ENCODE measurements around the gene FNIP2. TPM values are rescaled to one million over a fixed set of nuclear protein-coding genes. Genes with fewer than 3 reads are reported as not detected.
"Not testable (repeated sequence)": the region's sequence is repeated elsewhere in the genome, so short reads cannot be mapped to it uniquely, and the experiment has no call there.

The FNIP2 gene
- total RNA-seq, 1 experiment from 2014 or later = 5.9 TPM

- Histone ChIP-seq H3K36me3 (replicated peaks; ENCODE audit: control insufficient read depth, insufficient read depth, low read length) (peaks cover under 1% of the 10 kb centered on the region; the same call in 1 of the 2 replicates), H3K27me3 (ENCODE audit: control insufficient read depth, insufficient read depth, low read length) (no peaks in the 10 kb centered on the region), H3K4me3 (ENCODE audit: insufficient read depth, low read depth, low read length) (no peak overlapping the region)
- DNase-seq = no peak
These were observed 94.5 kb downstream of the FNIP2 start for GRCh38 chr4:158863296-158863695.

- DNase-seq = no peak
- no peaks in the 10 kb centered on the region for H3K27me3 ChIP-seq (ENCODE audit: control insufficient read depth, insufficient read depth, low read length)
These were observed 96.8 kb downstream of the FNIP2 start for GRCh38 chr4:158865520-158866177.

GRCh38 chr4:158869001-158869400, 100.2 kb downstream of the FNIP2 start:
- Histone ChIP-seq H3K4me3 (ENCODE audit: insufficient read depth, low read depth, low read length) (no peak overlapping the region), H3K27me3 (ENCODE audit: control insufficient read depth, insufficient read depth, low read length) (no peaks in the 10 kb centered on the region), H3K36me3 (replicated peaks; ENCODE audit: control insufficient read depth, insufficient read depth, low read length) (peaks cover 3% of the 10 kb centered on the region; the same call in 1 of the 2 replicates)
- DNase-seq = no peak

More at GRCh38 chr4:158865520-158866177, 96.8 kb downstream of the FNIP2 start:
- Histone ChIP-seq H3K36me3 (replicated peaks; ENCODE audit: control insufficient read depth, insufficient read depth, low read length) (peaks cover 3% of the 10 kb centered on the region; the same call in 1 of the 2 replicates), H3K4me3 (ENCODE audit: insufficient read depth, low read depth, low read length) (no peak overlapping the region)

- Histone ChIP-seq H3K36me3 (replicated peaks; ENCODE audit: control insufficient read depth, insufficient read depth, low read length) (peaks cover 3% of the 10 kb centered on the region; the same call in 1 of the 2 replicates), H3K4me3 (ENCODE audit: insufficient read depth, low read depth, low read length) (no peak overlapping the region), H3K27me3 (ENCODE audit: control insufficient read depth, insufficient read depth, low read length) (no peaks in the 10 kb centered on the region)
- DNase-seq = no peak
These were observed 100.9 kb downstream of the FNIP2 start for GRCh38 chr4:158869761-158870160.

- H3K27me3 ChIP-seq (ENCODE audit: control insufficient read depth, insufficient read depth, low read length) = no peaks in the 10 kb centered on the region
- DNase-seq = no peak
- peaks cover 3% of the 10 kb centered on the region; the same call in 1 of the 2 replicates for H3K36me3 ChIP-seq (replicated peaks; ENCODE audit: control insufficient read depth, insufficient read depth, low read length)
- no peak overlapping the region for H3K4me3 ChIP-seq (ENCODE audit: insufficient read depth, low read depth, low read length)
These were observed 101.4 kb downstream of the FNIP2 start for GRCh38 chr4:158870282-158870625.

- peaks cover 3% of the 10 kb centered on the region; the same call in 1 of the 2 replicates for H3K36me3 ChIP-seq (replicated peaks; ENCODE audit: control insufficient read depth, insufficient read depth, low read length)
- H3K27me3 ChIP-seq (ENCODE audit: control insufficient read depth, insufficient read depth, low read length) = no peaks in the 10 kb centered on the region
- H3K4me3 ChIP-seq (ENCODE audit: insufficient read depth, low read depth, low read length) = no peak overlapping the region
- DNase-seq = peak; percentile 74
These were observed 102.0 kb downstream of the FNIP2 start for GRCh38 chr4:158870626-158871334.

GRCh38 chr4:158871335-158871724, 102.5 kb downstream of the FNIP2 start:
- DNase-seq = no peak
- Histone ChIP-seq H3K4me3 (ENCODE audit: insufficient read depth, low read depth, low read length) (no peak overlapping the region), H3K27me3 (ENCODE audit: control insufficient read depth, insufficient read depth, low read length) (no peaks in the 10 kb centered on the region), H3K36me3 (replicated peaks; ENCODE audit: control insufficient read depth, insufficient read depth, low read length) (peaks cover 3% of the 10 kb centered on the region; the same call in 1 of the 2 replicates)

GRCh38 chr4:158873795-158874401, 105.1 kb downstream of the FNIP2 start:
- no peak for DNase-seq
- H3K27me3 ChIP-seq (ENCODE audit: control insufficient read depth, insufficient read depth, low read length) = no peaks in the 10 kb centered on the region
- H3K4me3 ChIP-seq (ENCODE audit: insufficient read depth, low read depth, low read length) = no peak overlapping the region
- 0 out of 2 replicates have a peak, but pooled peaks cover 1% of the 10 kb centered on the region for H3K36me3 ChIP-seq (replicated peaks; ENCODE audit: control insufficient read depth, insufficient read depth, low read length)

GRCh38 chr4:158875026-158875425, 106.2 kb downstream of the FNIP2 start:
- Histone ChIP-seq H3K36me3 (replicated peaks; ENCODE audit: control insufficient read depth, insufficient read depth, low read length) (no peaks in the 10 kb centered on the region), H3K4me3 (ENCODE audit: insufficient read depth, low read depth, low read length) (no peak overlapping the region), H3K27me3 (ENCODE audit: control insufficient read depth, insufficient read depth, low read length) (no peaks in the 10 kb centered on the region)
- DNase-seq = no peak

- no peaks in the 10 kb centered on the region for H3K27me3 ChIP-seq (ENCODE audit: control insufficient read depth, insufficient read depth, low read length)
- no peak overlapping the region for H3K4me3 ChIP-seq (ENCODE audit: insufficient read depth, low read depth, low read length)
- DNase-seq = no peak
- H3K36me3 ChIP-seq (replicated peaks; ENCODE audit: control insufficient read depth, insufficient read depth, low read length) = no peaks in the 10 kb centered on the region
These were observed 106.6 kb downstream of the FNIP2 start for GRCh38 chr4:158875455-158875854.

GRCh38 chr4:158877069-158877468, 108.2 kb downstream of the FNIP2 start:
- Histone ChIP-seq H3K36me3 (replicated peaks; ENCODE audit: control insufficient read depth, insufficient read depth, low read length) (no peaks in the 10 kb centered on the region), H3K4me3 (ENCODE audit: insufficient read depth, low read depth, low read length) (no peak overlapping the region), H3K27me3 (ENCODE audit: control insufficient read depth, insufficient read depth, low read length) (no peaks in the 10 kb centered on the region)
- no peak for DNase-seq

- H3K4me3 ChIP-seq (ENCODE audit: insufficient read depth, low read depth, low read length); H3K36me3 ChIP-seq (replicated peaks; ENCODE audit: control insufficient read depth, insufficient read depth, low read length); DNase-seq; H3K27me3 ChIP-seq (ENCODE audit: control insufficient read depth, insufficient read depth, low read length): not testable (repeated sequence)
These were observed 113.3 kb downstream of the FNIP2 start for GRCh38 chr4:158882142-158882541.

GRCh38 chr4:158884280-158884679, 115.5 kb downstream of the FNIP2 start:
- Histone ChIP-seq H3K27me3 (ENCODE audit: control insufficient read depth, insufficient read depth, low read length) (no peaks in the 10 kb centered on the region), H3K4me3 (ENCODE audit: insufficient read depth, low read depth, low read length) (no peak overlapping the region), H3K36me3 (replicated peaks; ENCODE audit: control insufficient read depth, insufficient read depth, low read length) (no peaks in the 10 kb centered on the region; the same call in 1 of the 2 replicates)
- no peak for DNase-seq

- no peaks in the 10 kb centered on the region for H3K27me3 ChIP-seq (ENCODE audit: control insufficient read depth, insufficient read depth, low read length)
- DNase-seq = no peak
- no peak overlapping the region for H3K4me3 ChIP-seq (ENCODE audit: insufficient read depth, low read depth, low read length)
These were observed 116.7 kb downstream of the FNIP2 start for GRCh38 chr4:158885564-158885963.

GRCh38 chr4:158890294-158890693, 121.5 kb downstream of the FNIP2 start:
- H3K4me3 ChIP-seq (ENCODE audit: insufficient read depth, low read depth, low read length) = no peak overlapping the region
- no peaks in the 10 kb centered on the region for H3K27me3 ChIP-seq (ENCODE audit: control insufficient read depth, insufficient read depth, low read length)
- DNase-seq = no peak
- no peaks in the 10 kb centered on the region for H3K36me3 ChIP-seq (replicated peaks; ENCODE audit: control insufficient read depth, insufficient read depth, low read length)

More at GRCh38 chr4:158885564-158885963, 116.7 kb downstream of the FNIP2 start:
- H3K36me3 ChIP-seq (replicated peaks; ENCODE audit: control insufficient read depth, insufficient read depth, low read length) = no peaks in the 10 kb centered on the region; the same call in 1 of the 2 replicates

Data from H7 (cell line).